ENCODE results near the gene PLA2G2C.

PLA2G2C gene

DNA sequence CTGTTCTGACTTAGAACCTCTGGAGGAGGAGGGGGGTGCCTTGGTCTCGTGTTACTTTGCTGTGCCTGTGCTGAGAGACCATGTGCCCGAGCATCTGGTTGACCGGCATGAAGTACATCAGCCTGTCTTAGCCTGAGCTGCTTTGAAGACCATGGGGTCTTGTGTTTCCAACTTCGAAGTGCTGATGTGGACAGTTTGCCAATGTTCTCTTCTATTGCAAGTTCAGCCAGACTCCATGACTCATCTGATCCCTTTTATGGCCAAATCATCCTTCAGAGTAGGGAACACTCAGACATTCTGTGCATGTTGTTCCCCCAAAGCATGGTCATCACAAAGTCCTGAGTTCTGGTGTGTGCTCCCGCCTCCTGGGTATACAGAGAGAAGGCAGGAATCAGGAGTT is 6.0 kb upstream of the PLA2G2C start:
- DNase-seq (ENCODE audit: low spot score): no peak
- TF ChIP-seq, protein P1, sequence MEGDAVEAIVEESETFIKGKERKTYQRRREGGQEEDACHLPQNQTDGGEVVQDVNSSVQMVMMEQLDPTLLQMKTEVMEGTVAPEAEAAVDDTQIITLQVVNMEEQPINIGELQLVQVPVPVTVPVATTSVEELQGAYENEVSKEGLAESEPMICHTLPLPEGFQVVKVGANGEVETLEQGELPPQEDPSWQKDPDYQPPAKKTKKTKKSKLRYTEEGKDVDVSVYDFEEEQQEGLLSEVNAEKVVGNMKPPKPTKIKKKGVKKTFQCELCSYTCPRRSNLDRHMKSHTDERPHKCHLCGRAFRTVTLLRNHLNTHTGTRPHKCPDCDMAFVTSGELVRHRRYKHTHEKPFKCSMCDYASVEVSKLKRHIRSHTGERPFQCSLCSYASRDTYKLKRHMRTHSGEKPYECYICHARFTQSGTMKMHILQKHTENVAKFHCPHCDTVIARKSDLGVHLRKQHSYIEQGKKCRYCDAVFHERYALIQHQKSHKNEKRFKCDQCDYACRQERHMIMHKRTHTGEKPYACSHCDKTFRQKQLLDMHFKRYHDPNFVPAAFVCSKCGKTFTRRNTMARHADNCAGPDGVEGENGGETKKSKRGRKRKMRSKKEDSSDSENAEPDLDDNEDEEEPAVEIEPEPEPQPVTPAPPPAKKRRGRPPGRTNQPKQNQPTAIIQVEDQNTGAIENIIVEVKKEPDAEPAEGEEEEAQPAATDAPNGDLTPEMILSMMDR (IDR thresholded peaks at IDR 0.05; ENCODE audit: borderline replicate concordance, control extremely low read depth, extremely low read depth, insufficient read depth, missing control alignments): no peak
- in situ Hi-C loops (cut with MboI; ENCODE audit: low sequenced_read_pairs, unreplicated experiment): no loop called here

DNA sequence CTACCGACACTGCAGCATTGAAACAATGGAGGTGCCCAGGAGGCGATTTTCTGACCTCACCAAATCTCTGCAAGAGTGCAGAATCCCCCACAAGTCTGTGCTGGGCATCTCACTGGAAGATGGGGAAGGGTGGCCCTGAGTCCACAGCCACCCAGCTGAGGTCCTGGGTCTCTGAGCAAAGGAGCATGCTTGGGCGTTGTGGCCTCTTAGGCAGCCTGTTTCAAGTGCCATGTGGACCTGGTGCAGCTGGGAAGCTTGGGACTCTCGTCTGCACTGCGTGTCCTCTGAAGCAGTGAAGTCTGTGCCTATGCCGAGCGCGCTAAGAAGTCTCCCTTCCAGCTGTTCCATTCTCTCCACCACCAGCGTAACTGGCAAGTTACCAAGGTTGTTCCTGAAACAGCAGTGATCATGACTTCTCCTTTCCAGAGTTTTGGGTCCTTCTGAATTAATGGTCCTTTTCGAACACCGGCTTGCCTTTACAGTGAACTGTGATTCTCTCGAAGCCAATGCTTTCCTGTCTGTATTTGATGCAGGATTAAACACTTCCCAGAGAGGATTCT is 5.0 kb upstream of the PLA2G2C start:
- DNase-seq (ENCODE audit: low spot score): no peak
- in situ Hi-C loops (cut with MboI; ENCODE audit: low sequenced_read_pairs, unreplicated experiment): no loop called here
- TF ChIP-seq, protein P1 (IDR thresholded peaks at IDR 0.05; ENCODE audit: borderline replicate concordance, control extremely low read depth, extremely low read depth, insufficient read depth, missing control alignments): no peak

DNA sequence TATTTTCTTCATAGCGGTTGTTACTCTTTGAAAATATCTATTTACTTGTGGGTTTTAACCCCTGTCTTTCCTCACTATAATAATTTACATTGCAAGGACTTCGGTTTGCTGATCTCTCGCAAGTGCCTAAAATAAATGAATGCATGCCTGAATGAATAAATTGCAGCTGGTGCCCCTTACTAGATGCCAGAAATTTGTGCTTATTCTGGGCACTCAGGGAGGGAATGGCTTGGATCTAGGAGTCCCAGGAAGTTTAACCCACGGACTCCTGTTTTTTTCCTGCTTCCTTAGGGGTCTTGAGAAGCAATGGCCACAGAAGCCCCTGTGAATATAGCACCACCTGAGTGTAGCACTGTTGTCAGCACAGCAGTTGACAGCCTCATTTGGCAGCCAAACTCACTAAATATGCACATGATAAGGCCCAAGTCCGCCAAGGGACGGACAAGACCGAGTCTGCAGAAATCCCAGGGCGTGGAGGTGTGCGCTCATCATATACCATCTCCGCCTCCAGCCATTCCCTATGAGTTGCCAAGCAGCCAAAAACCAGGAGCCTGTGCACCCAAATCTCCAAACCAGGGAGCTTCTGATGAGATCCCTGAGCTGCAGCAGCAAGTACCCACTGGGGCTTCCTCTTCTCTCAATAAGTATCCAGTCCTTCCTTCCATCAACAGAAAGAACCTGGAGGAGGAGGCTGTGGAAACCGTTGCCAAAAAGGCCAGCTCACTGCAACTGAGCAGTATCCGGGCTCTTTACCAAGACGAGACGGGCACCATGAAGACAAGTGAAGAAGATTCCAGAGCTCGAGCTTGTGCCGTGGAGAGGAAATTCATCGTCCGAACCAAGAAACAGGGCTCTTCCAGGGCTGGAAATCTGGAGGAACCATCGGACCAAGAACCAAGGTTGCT is 4.2 kb upstream of the PLA2G2C start:
- DNase-seq (ENCODE audit: low spot score): no peak
- TF ChIP-seq, protein P1 (IDR thresholded peaks at IDR 0.05; ENCODE audit: borderline replicate concordance, control extremely low read depth, extremely low read depth, insufficient read depth, missing control alignments): no peak
- in situ Hi-C loops (cut with MboI; ENCODE audit: low sequenced_read_pairs, unreplicated experiment): no loop called here

DNA sequence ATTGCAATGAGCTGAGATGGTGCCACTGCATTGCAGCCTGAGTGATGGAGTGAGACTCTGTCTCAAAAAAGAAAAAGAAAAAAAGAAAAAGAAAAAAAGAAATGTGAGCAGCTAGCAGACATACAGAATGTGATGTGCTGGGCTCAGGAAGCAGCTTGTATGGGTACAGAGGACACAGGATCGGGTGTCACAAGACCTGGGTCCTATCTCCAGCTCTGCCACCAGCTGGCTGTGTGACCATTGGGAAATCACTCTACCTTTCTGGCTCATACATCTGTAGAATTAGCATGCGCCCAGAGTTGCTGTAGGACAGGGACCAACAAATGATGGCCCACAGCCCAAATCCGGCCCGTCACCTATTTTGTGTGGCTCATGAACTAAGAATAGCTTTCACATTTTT is 3.3 kb upstream of the PLA2G2C start:
- in situ Hi-C loops (cut with MboI; ENCODE audit: low sequenced_read_pairs, unreplicated experiment): no loop called here

DNA sequence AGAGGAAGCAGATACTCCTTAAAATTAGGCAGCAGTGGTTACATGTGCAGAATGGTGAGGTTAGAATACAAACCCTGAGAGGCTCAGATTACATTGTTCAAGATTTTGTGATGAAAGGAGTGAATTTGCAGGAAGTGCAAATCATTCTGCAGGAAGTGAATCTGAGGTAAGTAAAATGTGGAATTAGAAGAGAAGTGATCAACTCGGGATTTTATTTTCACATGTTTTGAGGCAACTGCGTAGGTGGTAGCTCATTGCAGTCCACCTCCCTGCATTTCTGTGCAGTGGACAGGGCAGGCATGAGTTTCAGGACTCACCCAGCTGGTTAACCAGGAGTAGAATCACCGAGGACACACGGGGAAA is 2.1 kb upstream of the PLA2G2C start:
- TF ChIP-seq, protein P1 (IDR thresholded peaks at IDR 0.05; ENCODE audit: borderline replicate concordance, control extremely low read depth, extremely low read depth, insufficient read depth, missing control alignments): no peak
- in situ Hi-C loops (cut with MboI; ENCODE audit: low sequenced_read_pairs, unreplicated experiment): no loop called here

More for the DNA sequence above, 3.3 kb upstream of the PLA2G2C start:
- no peak for DNase-seq (ENCODE audit: low spot score)
- TF ChIP-seq, protein P1 (IDR thresholded peaks at IDR 0.05; ENCODE audit: borderline replicate concordance, control extremely low read depth, extremely low read depth, insufficient read depth, missing control alignments): no peak

DNA sequence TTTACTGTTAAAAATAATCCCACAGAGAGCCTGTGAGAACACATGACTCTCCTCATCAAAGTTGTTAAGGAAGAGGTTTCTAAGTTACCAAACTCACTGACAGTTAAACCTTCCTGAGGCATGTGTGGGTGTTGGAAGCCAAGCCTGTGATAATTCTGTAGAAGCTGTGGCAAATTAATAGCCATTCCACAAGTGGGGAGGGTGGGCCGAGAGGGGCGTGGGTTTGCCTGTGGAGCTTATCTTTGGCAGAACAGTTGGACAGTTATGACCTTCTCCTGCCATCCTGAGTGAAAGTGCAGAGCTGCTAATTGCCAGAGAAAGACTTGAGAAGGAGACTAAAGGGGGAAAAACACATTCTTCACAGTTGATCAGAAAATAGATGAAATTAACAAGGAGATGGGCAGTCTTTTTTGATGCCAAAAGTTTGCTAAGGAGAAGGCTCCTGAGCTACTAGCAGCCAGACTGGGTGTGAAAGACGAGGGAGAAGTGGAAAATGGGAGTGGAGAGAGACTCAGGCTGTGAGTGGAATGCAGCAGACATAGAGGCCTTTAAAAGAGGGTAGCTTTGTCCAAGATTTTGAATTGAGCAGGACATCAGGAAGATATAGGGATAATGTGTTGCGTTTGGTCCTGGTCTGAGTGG is 1.6 kb upstream of the PLA2G2C start:
- in situ Hi-C loops (cut with MboI; ENCODE audit: low sequenced_read_pairs, unreplicated experiment): no loop called here
- no peak for DNase-seq (ENCODE audit: low spot score)
- TF ChIP-seq, protein P1 (IDR thresholded peaks at IDR 0.05; ENCODE audit: borderline replicate concordance, control extremely low read depth, extremely low read depth, insufficient read depth, missing control alignments): no peak

More for the DNA sequence above, 2.1 kb upstream of the PLA2G2C start:
- no peak for DNase-seq (ENCODE audit: low spot score)
